A549 (cell line): ENCODE data around the gene LUC7L2.

Experiments
- PHF8 ChIP-seq: fragments of 200-600 bp; sonication (generic); IDR thresholded peaks from 2 replicates; pipeline ENCODE4 v1.6.1; 2016; ENCODE audit warnings: low read depth, mild to moderate bottlenecking, antibody characterized with exemption, moderate library complexity, borderline replicate concordance
- POLR2A ChIP-seq: IDR thresholded peaks from 2 replicates; pipeline ENCODE4 v1.6.1; 2012; ENCODE audit warnings: mild to moderate bottlenecking, low read length

- no peak for TF ChIP-seq POLR2A
- TF ChIP-seq PHF8: no peak
Observed at GRCh38 chr7:139403601-139404000, 43.9 kb downstream of the LUC7L2 start.
